G401.6 (cell line): ENCODE measurements around the gene SGCG.

ENCODE experiments used
- FAIRE-seq: peaks from 2 replicates; lab custom pipeline; 2012; peaks lifted over from hg19 to GRCh38; lab: Jason Lieb, UNC

Gene SGCG

DNA sequence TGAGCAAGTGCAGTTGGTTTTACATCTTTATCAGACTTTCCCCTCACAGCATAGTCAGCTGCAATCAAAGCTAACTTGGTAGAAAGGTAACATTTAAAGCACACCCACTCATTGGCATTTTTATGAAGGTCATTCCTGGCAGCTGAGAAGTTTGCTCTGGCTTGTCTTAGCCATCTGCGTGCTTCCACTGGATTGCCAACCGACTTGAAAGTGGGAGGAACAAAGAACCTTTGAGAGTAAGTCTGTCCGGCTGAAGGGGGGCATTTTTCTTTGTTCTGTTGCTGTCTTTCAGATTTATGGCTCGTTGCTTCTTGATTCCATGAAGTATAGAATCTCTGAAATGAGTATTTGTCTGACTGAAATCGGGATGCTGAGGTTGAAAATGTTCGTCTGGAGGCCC, 149.6 kb downstream of the SGCG start:
- FAIRE-seq: no peak

DNA sequence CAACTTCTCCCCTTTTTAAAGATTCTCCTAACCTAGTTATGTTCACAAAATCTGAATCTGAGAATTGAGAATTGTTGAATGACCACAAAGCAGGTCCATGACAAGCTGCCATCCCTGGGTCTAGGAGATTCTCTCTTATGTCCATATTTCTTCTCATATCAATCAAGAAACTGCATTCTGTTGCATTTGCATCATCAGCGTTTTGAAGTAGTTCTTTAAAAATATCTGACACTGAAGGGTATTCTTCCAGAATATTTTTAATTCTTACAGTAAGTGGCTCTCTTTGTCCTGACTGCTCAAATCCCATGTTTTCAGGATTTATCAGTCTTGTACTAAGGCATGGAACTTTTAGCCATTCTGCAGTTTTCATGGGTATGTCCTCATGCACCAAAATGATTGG, 158.4 kb downstream of the SGCG start:
- FAIRE-seq: no peak

DNA sequence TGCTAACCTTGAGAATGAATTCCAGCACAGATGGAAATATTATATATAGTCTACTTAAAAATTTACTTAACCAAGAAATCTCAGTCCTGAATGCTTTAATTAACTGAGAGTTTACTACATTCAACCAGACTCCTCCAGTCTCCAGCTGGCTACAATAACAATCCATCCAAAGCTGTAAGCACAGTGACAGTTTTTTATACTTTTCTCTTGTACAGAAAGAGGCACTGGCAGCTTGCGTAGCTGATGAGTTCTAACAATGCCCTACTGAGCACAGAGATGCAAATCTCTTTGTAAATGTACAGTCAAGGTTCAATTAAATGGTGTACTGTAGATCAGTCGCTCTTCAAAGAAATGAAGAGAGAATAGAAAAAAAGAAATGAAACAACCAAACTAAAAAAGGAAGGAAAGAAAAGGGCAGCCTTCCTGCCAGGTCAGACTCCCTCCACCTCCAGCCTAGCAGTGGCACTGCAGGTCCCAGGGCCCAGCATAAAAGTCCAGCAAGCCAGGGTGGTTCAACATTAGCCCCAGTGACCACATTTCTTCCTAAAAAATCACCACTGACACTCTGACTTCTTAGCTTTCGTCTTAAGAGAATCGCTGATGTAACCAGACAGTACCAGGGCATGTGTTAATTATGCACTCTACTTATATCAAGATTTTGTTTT, 164.3 kb downstream of the SGCG start:
- no peak for FAIRE-seq

DNA sequence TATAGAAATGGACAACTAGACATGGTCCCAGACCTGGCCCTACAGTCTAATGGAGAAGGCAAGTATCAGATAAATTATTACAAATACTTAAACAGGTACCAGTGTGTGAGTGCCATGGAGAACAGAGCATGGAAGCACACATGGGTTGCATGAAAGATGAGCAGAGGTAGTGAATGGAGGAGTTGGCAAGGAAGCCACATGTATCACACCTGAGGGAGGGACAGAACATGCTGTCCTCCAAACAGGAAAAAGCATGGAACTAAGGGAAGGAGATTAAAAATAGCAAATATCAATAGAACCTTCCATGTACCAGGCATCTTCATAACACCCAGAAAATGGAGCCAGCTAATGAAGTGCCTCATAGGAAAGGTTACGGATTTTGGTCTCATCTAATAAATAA, 166.8 kb downstream of the SGCG start:
- FAIRE-seq: no peak

DNA sequence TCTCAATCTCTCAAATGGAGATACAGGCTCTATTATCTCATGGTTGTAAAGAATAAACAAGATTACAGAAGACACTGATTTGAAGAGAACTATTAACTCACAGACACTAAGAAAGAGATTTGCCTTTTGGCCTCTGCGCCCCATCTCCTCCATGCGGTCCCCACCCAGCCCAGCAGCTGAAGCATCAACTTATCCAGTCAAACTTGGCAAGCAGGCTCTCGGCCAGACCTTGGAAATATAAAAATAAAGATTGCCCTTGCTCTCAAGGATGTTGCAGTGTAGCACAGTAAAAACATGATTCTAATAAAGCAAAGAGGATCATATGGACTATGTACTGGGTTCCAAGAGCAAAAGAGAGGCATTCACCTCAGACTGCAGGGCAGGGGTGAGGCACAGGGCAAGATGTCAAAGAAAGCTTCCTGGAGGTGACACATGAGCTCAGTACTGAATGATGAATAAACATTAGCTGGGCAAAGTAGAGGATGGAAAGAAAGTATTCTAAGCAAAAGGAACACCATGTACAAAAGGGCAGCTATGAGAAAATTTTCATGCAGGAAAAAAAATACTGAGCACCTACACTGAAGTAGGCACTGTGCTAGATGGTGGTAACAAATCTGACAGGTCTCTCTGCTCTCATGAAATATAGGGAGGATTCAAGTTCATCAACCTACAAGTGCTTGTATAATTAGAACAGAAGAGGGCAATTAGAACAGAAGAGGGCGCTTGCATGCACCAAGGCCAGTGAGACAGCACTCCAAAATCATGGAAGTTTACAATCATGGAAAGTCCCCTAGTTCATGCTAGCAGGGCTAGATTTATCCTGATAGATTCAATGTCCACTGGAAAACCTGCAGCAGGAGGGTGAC, 167.7 kb downstream of the SGCG start:
- no peak for FAIRE-seq

DNA sequence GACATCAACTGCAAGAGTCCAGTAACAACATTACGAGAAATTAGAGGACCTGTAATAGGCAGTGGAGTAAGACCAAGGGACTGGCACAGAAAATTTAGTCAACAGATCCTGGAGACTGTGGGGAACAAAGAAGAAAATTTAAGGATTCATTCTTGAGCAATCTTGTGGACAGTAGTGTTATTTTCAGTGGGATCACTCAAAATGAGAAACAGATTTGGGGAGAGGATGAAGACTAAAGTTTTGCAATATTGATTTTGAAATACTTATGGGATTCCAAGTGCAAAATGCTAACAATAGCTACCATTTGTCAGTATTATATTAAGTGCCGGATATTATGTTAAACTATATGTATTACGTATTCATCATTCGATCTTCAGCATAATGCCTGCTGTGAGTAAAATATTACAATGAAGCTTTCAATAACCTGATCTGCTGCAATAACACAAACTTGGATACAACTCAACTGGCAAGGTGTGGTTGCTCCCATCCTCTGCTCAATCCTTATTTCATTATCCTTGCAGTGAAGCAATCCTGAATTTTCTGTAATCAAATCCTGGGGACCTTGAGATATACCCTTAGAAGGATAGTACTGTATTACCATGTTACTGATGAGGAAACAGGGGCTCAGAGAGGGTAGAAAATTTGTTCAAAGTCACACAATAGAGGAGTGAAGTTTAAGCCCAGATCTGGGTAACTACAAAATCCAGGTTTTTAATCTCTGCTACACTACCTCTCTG, 168.6 kb downstream of the SGCG start:
- no peak for FAIRE-seq

DNA sequence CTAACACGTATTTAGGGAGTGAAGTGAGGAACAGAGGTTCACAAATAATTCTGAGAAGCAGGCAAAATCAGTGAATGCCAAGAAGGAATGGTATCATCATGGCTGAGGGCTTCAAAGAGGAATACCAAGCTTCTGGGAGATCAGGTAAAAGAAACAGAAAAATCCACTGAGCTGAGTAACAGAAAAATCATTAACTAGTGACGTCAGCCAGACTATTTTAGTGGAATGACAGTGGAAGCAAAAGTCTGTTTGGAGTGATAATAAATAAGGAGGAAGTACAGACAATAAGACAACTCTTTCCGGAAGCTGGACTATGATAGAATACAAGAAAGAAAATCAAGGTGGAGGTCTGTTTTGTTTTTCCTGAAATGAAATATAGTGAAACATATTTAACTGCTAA, 169.2 kb downstream of the SGCG start:
- FAIRE-seq: no peak

DNA sequence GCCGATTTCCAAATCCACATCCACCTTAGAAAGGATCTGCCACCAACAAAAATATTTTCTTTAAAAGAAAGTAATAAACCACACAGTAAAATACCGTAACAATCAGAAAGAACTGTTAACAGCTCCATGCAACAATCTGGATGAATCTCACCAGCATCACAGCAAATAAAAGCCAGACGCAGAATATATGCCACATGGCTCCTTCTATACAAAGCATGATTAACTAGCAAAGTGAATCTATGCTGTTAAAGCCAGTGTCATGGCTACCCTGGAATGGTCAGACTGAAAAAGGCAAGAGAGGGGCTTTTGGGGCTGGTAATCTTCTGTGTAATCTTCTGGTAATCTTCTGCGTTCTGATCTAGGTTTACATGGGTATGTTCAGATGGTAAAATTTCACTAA, 171.4 kb downstream of the SGCG start:
- FAIRE-seq: no peak

DNA sequence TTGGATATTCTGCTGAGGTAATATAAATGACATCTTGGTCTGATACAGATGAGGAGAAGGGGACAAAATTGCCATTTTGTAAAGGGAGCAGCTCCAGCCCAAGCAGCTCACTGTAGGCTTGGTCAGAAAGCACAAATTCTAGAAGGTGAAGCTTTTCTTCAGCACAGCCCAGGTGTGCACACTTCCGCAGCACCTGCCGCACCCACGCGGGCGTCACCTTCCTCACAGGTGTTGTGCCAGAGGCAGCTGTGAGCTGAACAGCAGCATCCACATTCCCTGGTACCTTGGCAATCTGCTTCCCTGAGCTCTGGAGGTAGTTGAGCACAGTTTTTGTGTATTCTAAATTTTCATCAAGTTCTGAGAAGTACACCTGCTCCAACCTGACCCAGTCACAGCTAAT, 173.7 kb downstream of the SGCG start:
- FAIRE-seq: no peak

DNA sequence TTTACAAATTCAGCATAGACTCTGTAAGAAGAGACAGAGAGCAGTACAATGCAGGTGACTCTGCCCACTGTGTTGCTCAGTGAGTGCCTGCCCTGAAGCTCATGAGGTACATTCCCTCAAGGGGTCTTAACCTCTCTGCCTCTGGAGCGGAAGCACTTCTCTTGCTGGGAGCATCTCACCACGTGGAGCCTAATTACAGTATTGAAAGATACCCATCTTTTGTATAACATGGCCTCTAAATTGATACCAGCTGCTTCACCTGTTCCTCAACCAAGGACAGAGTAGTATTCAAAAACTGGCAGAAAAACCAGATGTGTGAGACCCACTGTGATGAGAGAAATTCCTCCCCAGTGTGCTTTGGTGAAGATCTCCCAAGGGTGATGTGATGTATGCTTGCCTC, 175.6 kb downstream of the SGCG start:
- FAIRE-seq: no peak

DNA sequence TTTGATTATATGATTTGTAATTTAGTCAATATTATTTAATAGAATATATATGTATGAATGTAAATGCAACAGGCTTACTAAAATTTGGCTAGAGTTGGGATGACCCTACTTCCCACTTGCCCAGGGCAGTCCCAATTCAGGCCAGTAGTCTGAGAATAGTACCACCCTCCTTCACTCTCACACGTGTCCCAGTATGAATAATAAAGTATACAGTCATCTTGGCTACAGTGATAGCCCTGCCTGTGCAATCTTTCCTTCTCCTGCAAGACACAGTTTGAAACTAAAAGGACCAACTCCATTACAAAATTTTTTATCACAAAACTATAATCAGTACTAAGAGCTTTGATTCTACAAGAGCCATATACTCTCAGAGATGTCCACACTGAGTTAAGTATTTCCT, 176.6 kb downstream of the SGCG start:
- no peak for FAIRE-seq

DNA sequence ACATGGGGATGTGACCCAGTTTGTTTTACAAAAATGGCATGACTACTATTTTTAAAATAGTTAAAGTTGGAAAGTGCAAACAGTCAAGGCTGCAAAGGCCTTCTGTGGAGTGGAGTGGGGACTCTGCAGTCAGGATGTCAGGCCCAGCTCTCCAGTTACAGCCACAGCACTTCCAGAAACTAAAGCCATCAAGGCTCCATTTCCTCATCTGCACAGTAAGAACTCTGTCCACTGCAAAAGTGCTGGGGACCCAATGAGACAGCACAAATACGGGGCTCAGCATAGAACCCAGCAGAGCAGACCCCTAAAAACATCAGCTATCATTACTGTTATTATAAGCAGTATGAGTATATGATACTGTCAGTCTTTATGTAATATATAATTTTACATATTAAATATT, 179.1 kb downstream of the SGCG start:
- no peak for FAIRE-seq

DNA sequence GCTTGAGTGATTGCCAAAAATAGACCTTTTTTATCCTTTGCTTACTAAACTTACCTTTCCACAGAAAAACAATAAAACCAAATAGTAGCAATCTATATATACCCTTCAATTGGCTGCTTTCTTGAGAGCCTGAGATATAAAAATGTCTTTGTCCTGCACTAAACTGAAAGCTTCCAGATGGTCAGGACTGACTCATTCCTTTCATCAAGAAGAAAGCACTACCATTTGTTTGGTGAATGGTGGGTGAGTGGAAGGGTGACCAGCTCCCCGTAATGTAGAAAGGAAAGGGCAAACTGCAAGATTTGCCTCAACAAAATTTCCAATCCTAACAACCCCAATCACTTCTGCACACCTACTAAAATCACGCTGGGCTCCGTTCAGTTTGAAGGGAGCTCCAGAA, 184.9 kb downstream of the SGCG start:
- no peak for FAIRE-seq

DNA sequence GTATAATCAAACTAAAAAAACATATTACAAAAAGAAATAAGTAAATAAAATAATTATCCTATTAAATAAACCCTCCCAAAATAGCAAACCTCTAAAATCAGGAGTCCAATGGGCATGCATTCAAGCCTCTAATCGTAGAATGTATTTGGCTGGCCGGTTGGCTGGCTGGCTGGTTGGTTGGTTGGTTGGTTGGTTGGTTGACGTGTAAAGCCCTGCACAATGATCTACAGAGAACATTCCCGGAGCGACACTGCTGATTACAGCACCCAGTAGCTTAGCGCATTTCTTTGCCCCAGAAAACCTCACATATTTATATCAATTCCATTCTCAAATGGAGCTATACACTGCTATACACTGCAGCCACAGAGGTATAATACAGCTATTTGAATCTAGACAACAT, 187.1 kb downstream of the SGCG start:
- no peak for FAIRE-seq

DNA sequence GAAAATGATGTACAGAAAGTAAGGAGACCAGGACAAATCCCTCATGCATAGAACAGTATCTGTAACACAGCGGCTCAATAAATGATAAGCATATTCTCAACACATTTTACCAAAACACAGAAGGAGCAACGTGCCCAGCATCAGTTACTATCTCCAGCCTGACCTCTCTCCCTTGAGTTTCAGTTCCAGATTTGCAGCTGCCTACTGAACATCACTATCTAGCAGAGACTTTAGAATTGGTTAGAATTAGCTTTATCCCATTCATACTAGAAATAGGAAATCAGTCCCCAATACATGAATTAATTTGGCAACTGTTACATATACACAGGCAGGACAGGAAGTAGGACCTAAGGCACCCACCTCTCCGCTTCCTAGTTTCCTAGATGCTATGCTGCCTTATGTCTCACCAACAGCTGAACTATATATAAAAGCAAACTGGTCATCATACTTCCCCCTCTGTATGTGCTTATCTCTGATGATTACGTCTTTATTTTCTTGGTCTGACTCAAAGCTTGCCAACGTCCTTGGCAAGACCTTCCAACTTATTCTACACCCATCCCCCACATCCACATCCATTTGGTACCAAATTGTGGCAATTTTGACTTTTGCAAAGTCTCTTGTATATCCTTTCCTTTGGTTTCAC, 191.6 kb downstream of the SGCG start:
- FAIRE-seq: no peak
